CD8-positive, alpha-beta memory T cell (primary cell): Measurements from ENCODE around the gene TRPC4AP. TPM values are rescaled to one million over a fixed set of nuclear protein-coding genes. Genes with fewer than 3 reads are reported as not detected.

Source experiments
- CTCF ChIA-PET: fragments of 350-600 bp; sonication (Branson Sonifier 250); formaldehyde crosslinking; loops from one replicate; lab custom pipeline; 2021; ENCODE audit warnings: antibody characterized with exemption; lab: Charles Lee
- POLR2A ChIA-PET: fragments of 350-600 bp; sonication (Branson Sonifier 250); formaldehyde crosslinking; loops from one replicate; lab custom pipeline; 2021; ENCODE audit warnings: antibody characterized with exemption; lab: Charles Lee
- DNase-seq, 5 donors: peaks; one replicate each; pipeline versions ENCODE4 v3.0.0 to v3.0.0-alpha.2; 2020 to 2022; ENCODE audit warnings: mixed read lengths in 1 of 5
- H3K27ac ChIP-seq: one replicate; pipeline ENCODE4 v1.7.0; 2013; ENCODE audit warnings: low read depth, mild to moderate bottlenecking, low read length, moderate library complexity
- H3K27me3 ChIP-seq: 2 replicates; pipeline ENCODE4 v1.7.0; 2013; ENCODE audit warnings: low read length, mild to moderate bottlenecking; ENCODE audit not compliant: insufficient read depth, poor library complexity, severe bottlenecking
- H3K36me3 ChIP-seq: 2 replicates; pipeline ENCODE4 v1.7.0; 2013; ENCODE audit warnings: mild to moderate bottlenecking, low read length, moderate library complexity; ENCODE audit not compliant: insufficient read depth
- H3K4me1 ChIP-seq: 2 replicates; pipeline ENCODE4 v1.7.0; 2013; ENCODE audit warnings: mild to moderate bottlenecking, low read length, moderate library complexity; ENCODE audit not compliant: insufficient read depth
- H3K4me3 ChIP-seq: 2 replicates; pipeline ENCODE4 v1.7.0; 2013; ENCODE audit warnings: mild to moderate bottlenecking, low read length
- H3K9me3 ChIP-seq: 2 replicates; pipeline ENCODE4 v1.7.0; 2013; ENCODE audit warnings: mild to moderate bottlenecking, low read length
- H3K27ac Mint-ChIP-seq, 8 donors: one replicate each; pipeline ENCODE4 v1.8.0; 2020 to 2021; ENCODE audit warnings: mixed read lengths in 8 of 8, mild to moderate bottlenecking in 6 of 8, inconsistent platforms in 3 of 8, moderate library complexity in 3 of 8
- H3K27me3 Mint-ChIP-seq, 2 donors: one replicate each; pipeline ENCODE4 v1.8.0; 2020 to 2021; ENCODE audit warnings: mixed read lengths in 2 of 2, mild to moderate bottlenecking in 1 of 2, moderate library complexity in 1 of 2
- H3K36me3 Mint-ChIP-seq, 3 donors: one replicate each; pipeline ENCODE4 v1.8.0; 2020 to 2021; ENCODE audit warnings: mixed read lengths in 3 of 3, inconsistent platforms in 1 of 3, mild to moderate bottlenecking in 1 of 3
- H3K4me1 Mint-ChIP-seq, 3 donors: one replicate each; pipeline ENCODE4 v1.8.0; 2020 to 2021; ENCODE audit warnings: mixed read lengths in 3 of 3, inconsistent platforms in 1 of 3, mild to moderate bottlenecking in 1 of 3
- H3K4me3 Mint-ChIP-seq, 7 donors: one replicate each; pipeline ENCODE4 v1.8.0; 2020 to 2021; ENCODE audit warnings: mixed read lengths in 7 of 7, mild to moderate bottlenecking in 6 of 7, moderate library complexity in 4 of 7, inconsistent platforms in 2 of 7
- H3K9me3 Mint-ChIP-seq, 5 donors: one replicate each; pipeline ENCODE4 v1.8.0; 2020 to 2022; ENCODE audit warnings: mixed read lengths in 5 of 5, mild to moderate bottlenecking in 3 of 5, moderate library complexity in 2 of 5, inconsistent platforms in 1 of 5
- polyA plus RNA-seq: library from polyadenylated mRNA; unstranded; fragments of 300-500 nt; fragmentation: Illumina TruSeq; gene quantifications from one replicate; pipeline ENCODE4 v1.2.3, GENCODE V29; 2021
- total RNA-seq, 2 experiments: library from RNA; stranded (reverse); gene quantifications; one replicate each; pipeline ENCODE4 v1.2.3, GENCODE V29; 2021

The TRPC4AP gene
- total and polyA plus RNA-seq, 3 experiments from 2014 or later: 51.2 to 59.8 (median 53.4) TPM

- ChIA-PET POLR2A (no interaction called here), CTCF (interaction anchor here (1.0 kb wide), 1 partner anchor 12 kb away, joined by 3 read pairs; no protein-coding TSS in a partner anchor)
- Histone ChIP-seq H3K4me1 (peaks cover 15% of the 10 kb centered on the region), H3K36me3 (peaks cover 19% of the 10 kb centered on the region), H3K4me3 (no peak overlapping the region), H3K27ac (no peak overlapping the region), H3K27me3 (no peaks in the 10 kb centered on the region), H3K9me3 (no peaks in the 10 kb centered on the region)
- Mint-ChIP-seq H3K27me3 (no peaks in the 10 kb centered on the region), H3K27ac (peak overlapping the region in 4 of 8 donors; percentile 39 to 80 (median 48)), H3K36me3 (peaks cover 0 to 65% (median 18%) of the 10 kb centered on the region in 3 donors), H3K9me3 (no peaks in the 10 kb centered on the region), H3K4me1 (peaks cover 75 to 93% (median 89%) of the 10 kb centered on the region in 3 donors), H3K4me3 (no peak overlapping the region)
- no peak for DNase-seq
These were observed 27.4 kb downstream of the TRPC4AP start for GRCh38 chr20:35065181-35065580.

DNA sequence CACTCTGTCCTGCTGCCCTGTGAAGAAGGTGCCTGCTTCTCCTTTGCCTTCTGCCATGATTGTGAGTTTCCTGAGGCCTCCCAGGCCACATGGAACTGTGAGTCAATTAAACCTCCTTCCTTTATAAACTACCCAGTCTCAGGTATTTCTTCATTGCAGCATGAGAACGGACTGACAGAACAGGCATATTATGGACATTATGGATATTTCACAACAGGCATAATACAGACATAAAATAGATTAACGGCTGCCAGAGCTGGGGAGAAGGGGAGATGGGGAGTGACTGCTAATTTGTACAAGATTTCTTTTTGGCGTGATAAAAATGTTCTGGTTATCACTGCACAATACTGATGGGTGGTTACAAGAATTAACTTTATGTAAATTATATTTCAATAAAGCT is 29.4 kb downstream of the TRPC4AP start:
- DNase-seq: no peak
- Histone ChIP-seq H3K9me3 (no peaks in the 10 kb centered on the region), H3K27ac (no peak overlapping the region), H3K36me3 (peaks cover 12% of the 10 kb centered on the region), H3K4me1 (peaks cover 15% of the 10 kb centered on the region), H3K27me3 (no peaks in the 10 kb centered on the region), H3K4me3 (no peak overlapping the region)
- CTCF ChIA-PET: interaction anchor here (1.2 kb wide), 1 partner anchor 33 kb away, joined by 4 read pairs; no protein-coding TSS in a partner anchor
- Mint-ChIP-seq H3K36me3 (peaks cover 0 to 64% (median 22%) of the 10 kb centered on the region in 3 donors), H3K4me1 (peaks cover 76 to 94% (median 91%) of the 10 kb centered on the region in 3 donors), H3K27ac (peak overlapping the region in 5 of 8 donors; percentile 21 to 76 (median 62)), H3K4me3 (peak overlapping the region in 2 of 7 donors; percentile 20 to 44), H3K9me3 (no peaks in the 10 kb centered on the region), H3K27me3 (no peaks in the 10 kb centered on the region)
- POLR2A ChIA-PET: no interaction called here

GRCh38 chr20:35062478-35062877 is 30.1 kb downstream of the TRPC4AP start:
- H3K36me3 Mint-ChIP-seq: peaks cover 0 to 63% (median 19%) of the 10 kb centered on the region in 3 donors
- no peaks in the 10 kb centered on the region for H3K9me3 ChIP-seq
- POLR2A ChIA-PET: no interaction called here
- no peak overlapping the region for H3K4me3 ChIP-seq
- no peak overlapping the region for H3K27ac ChIP-seq
- H3K36me3 ChIP-seq: peaks cover 6% of the 10 kb centered on the region
- H3K4me3 Mint-ChIP-seq: peak overlapping the region in 2 of 7 donors; percentile 37 to 44
- no peaks in the 10 kb centered on the region for H3K27me3 Mint-ChIP-seq
- H3K4me1 ChIP-seq: peaks cover 15% of the 10 kb centered on the region
- CTCF ChIA-PET: no interaction called here
- no peak for DNase-seq
- peaks cover 75 to 93% (median 90%) of the 10 kb centered on the region in 3 donors for H3K4me1 Mint-ChIP-seq
- H3K27ac Mint-ChIP-seq: peak overlapping the region in 2 of 8 donors; percentile 12 to 21
- H3K27me3 ChIP-seq: no peaks in the 10 kb centered on the region
- no peaks in the 10 kb centered on the region for H3K9me3 Mint-ChIP-seq

- H3K27ac ChIP-seq: no peak overlapping the region
- no peaks in the 10 kb centered on the region for H3K36me3 ChIP-seq
- CTCF ChIA-PET: no interaction called here
- peaks cover 11% of the 10 kb centered on the region for H3K4me1 ChIP-seq
- no peak overlapping the region for H3K4me3 ChIP-seq
- no peaks in the 10 kb centered on the region for H3K27me3 ChIP-seq
- Mint-ChIP-seq H3K9me3 (no peaks in the 10 kb centered on the region), H3K36me3 (peaks cover 0 to 57% (median 24%) of the 10 kb centered on the region in 3 donors), H3K27me3 (no peaks in the 10 kb centered on the region), H3K4me3 (no peak overlapping the region), H3K4me1 (peaks cover 65 to 89% (median 85%) of the 10 kb centered on the region in 3 donors), H3K27ac (peak overlapping the region in 1 of 8 donors; percentile 42)
- no peaks in the 10 kb centered on the region for H3K9me3 ChIP-seq
- POLR2A ChIA-PET: no interaction called here
- DNase-seq: no peak
These were observed 32.4 kb downstream of the TRPC4AP start for GRCh38 chr20:35060168-35060567.

GRCh38 chr20:35059612-35060011 is 33.0 kb downstream of the TRPC4AP start:
- Mint-ChIP-seq H3K9me3 (no peaks in the 10 kb centered on the region), H3K27me3 (no peaks in the 10 kb centered on the region), H3K36me3 (peaks cover 0 to 61% (median 22%) of the 10 kb centered on the region in 3 donors), H3K4me3 (no peak overlapping the region), H3K27ac (peak overlapping the region in 1 of 8 donors; percentile 42), H3K4me1 (peaks cover 63 to 89% (median 82%) of the 10 kb centered on the region in 3 donors)
- no peak overlapping the region for H3K27ac ChIP-seq
- H3K9me3 ChIP-seq: no peaks in the 10 kb centered on the region
- H3K4me1 ChIP-seq: peaks cover 7% of the 10 kb centered on the region
- H3K4me3 ChIP-seq: no peak overlapping the region
- CTCF ChIA-PET: interaction anchor here (1.1 kb wide), 1 partner anchor 18 kb away, joined by 3 read pairs; no protein-coding TSS in a partner anchor
- no peaks in the 10 kb centered on the region for H3K36me3 ChIP-seq
- POLR2A ChIA-PET: no interaction called here
- no peaks in the 10 kb centered on the region for H3K27me3 ChIP-seq
- no peak for DNase-seq

DNA sequence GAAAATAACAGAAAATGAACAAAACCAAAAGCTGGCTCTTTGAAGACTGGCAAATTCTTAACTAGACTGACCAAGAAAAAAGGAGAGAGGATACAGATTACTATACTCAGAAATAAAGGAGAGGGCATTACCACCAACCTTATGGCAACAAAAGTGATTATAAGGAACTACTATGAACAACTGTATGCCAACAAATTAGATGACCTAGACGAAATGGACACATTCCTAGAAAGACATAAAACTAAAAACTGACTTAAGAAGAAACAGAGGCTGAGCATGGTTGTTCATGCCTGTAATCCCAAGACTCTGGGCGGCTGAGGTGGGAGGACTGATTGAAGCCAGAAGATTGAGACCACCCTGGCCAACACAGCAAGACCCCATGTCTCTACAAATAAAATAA is 33.5 kb downstream of the TRPC4AP start:
- H3K27ac ChIP-seq: no peak overlapping the region
- H3K4me1 ChIP-seq: peaks cover 6% of the 10 kb centered on the region
- no peaks in the 10 kb centered on the region for H3K36me3 ChIP-seq
- H3K27me3 Mint-ChIP-seq: no peaks in the 10 kb centered on the region
- H3K27me3 ChIP-seq: no peaks in the 10 kb centered on the region
- H3K4me3 ChIP-seq: no peak overlapping the region
- peaks cover 58 to 87% (median 77%) of the 10 kb centered on the region in 3 donors for H3K4me1 Mint-ChIP-seq
- H3K9me3 ChIP-seq: no peaks in the 10 kb centered on the region
- peaks cover 0 to 66% (median 22%) of the 10 kb centered on the region in 3 donors for H3K36me3 Mint-ChIP-seq
- no peak overlapping the region for H3K4me3 Mint-ChIP-seq
- ChIA-PET POLR2A (no interaction called here), CTCF (interaction anchor here (1.1 kb wide), 1 partner anchor 18 kb away, joined by 3 read pairs; no protein-coding TSS in a partner anchor)
- H3K27ac Mint-ChIP-seq: peak overlapping the region in 2 of 8 donors; percentile 14 to 19
- DNase-seq: no peak
- no peaks in the 10 kb centered on the region for H3K9me3 Mint-ChIP-seq

GRCh38 chr20:35055445-35056276 is 36.9 kb downstream of the TRPC4AP start:
- no peak for DNase-seq
- peaks cover 11% of the 10 kb centered on the region for H3K36me3 ChIP-seq
- no peak overlapping the region for H3K4me3 ChIP-seq
- peak overlapping the region in 5 of 7 donors; percentile 31 to 78 (median 58) for H3K4me3 Mint-ChIP-seq
- peaks cover 0 to 66% (median 18%) of the 10 kb centered on the region in 3 donors for H3K36me3 Mint-ChIP-seq
- H3K27ac ChIP-seq: no peak overlapping the region
- H3K9me3 Mint-ChIP-seq: no peaks in the 10 kb centered on the region
- no peaks in the 10 kb centered on the region for H3K27me3 Mint-ChIP-seq
- peaks cover 33 to 58% (median 51%) of the 10 kb centered on the region in 3 donors for H3K4me1 Mint-ChIP-seq
- CTCF ChIA-PET: interaction anchor here (1.0 kb wide), 1 partner anchor 153 kb away, joined by 3 read pairs; no protein-coding TSS in a partner anchor
- H3K27me3 ChIP-seq: no peaks in the 10 kb centered on the region
- no peaks in the 10 kb centered on the region for H3K9me3 ChIP-seq
- H3K4me1 ChIP-seq: no peaks in the 10 kb centered on the region
- H3K27ac Mint-ChIP-seq: peak overlapping the region in 7 of 8 donors; percentile 36 to 89 (median 67)
- POLR2A ChIA-PET: no interaction called here

DNA sequence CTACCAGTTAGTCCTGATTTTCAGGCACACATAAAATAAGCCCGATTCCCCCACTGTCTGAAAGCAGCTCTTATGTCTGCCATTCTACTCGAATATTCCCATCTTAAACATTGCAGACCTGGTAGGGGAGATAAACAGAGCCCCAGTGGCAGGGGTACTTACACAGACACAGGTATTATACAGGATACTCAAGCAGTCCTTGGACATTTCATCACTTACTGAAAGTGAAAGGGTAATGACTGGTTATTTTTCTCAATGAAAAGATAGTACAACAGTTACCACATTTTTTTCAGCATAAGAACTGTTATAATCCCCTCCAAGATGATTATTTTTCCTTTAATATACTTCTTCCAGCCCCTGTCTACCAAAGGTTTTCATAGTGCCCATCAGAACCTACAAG is 37.8 kb downstream of the TRPC4AP start:
- peak overlapping the region in 2 of 7 donors; percentile 46 to 78 for H3K4me3 Mint-ChIP-seq
- no peaks in the 10 kb centered on the region for H3K27me3 Mint-ChIP-seq
- no peaks in the 10 kb centered on the region for H3K27me3 ChIP-seq
- ChIA-PET CTCF (no interaction called here), POLR2A (interaction anchor here (0.6 kb wide), 1 partner anchor 141 kb away, joined by 5 read pairs; no protein-coding TSS in a partner anchor)
- peak overlapping the region in 5 of 8 donors; percentile 3 to 67 (median 38) for H3K27ac Mint-ChIP-seq
- DNase-seq: no peak
- H3K36me3 Mint-ChIP-seq: peaks cover 0 to 67% (median 19%) of the 10 kb centered on the region in 3 donors
- no peaks in the 10 kb centered on the region for H3K4me1 ChIP-seq
- peaks cover 29 to 51% (median 44%) of the 10 kb centered on the region in 3 donors for H3K4me1 Mint-ChIP-seq
- no peak overlapping the region for H3K4me3 ChIP-seq
- no peaks in the 10 kb centered on the region for H3K9me3 ChIP-seq
- no peaks in the 10 kb centered on the region for H3K9me3 Mint-ChIP-seq
- H3K36me3 ChIP-seq: peaks cover 15% of the 10 kb centered on the region
- no peak overlapping the region for H3K27ac ChIP-seq
